Activated T-cell treated with anti-CD3 and anti-CD28 coated beads, Interleukin-2, amount 50 U/mL, for 1 hour (primary cell): ENCODE measurements around the gene PTPN13.

Experiments
- DNase-seq: peaks from one replicate; pipeline ENCODE4 v3.0.0-alpha.2; 2020

PTPN13 gene

GRCh38 chr4:86587381-86588140 lies 6.6 kb upstream of the PTPN13 start:
- DNase-seq = no peak

- DNase-seq = no peak
Measured at GRCh38 chr4:86592553-86593249, 1.4 kb upstream of the PTPN13 start.

- peak; percentile 20 for DNase-seq
Measured at GRCh38 chr4:86594559-86595425, 677 bp downstream of the PTPN13 start.

- no peak for DNase-seq
Measured at GRCh38 chr4:86595426-86595805, 1.3 kb downstream of the PTPN13 start.

GRCh38 chr4:86596807-86597206 lies 2.7 kb downstream of the PTPN13 start:
- DNase-seq = no peak

- no peak for DNase-seq
Measured at GRCh38 chr4:86600007-86600653, 6.0 kb downstream of the PTPN13 start.

GRCh38 chr4:86603311-86603885 lies 9.3 kb downstream of the PTPN13 start:
- DNase-seq = no peak

GRCh38 chr4:86606809-86607208 lies 12.7 kb downstream of the PTPN13 start:
- no peak for DNase-seq

- no peak for DNase-seq
Measured at GRCh38 chr4:86608757-86609375, 14.8 kb downstream of the PTPN13 start.

GRCh38 chr4:86611757-86612156 lies 17.6 kb downstream of the PTPN13 start:
- no peak for DNase-seq

GRCh38 chr4:86613734-86614133 lies 19.6 kb downstream of the PTPN13 start:
- DNase-seq = no peak

- DNase-seq = no peak
Measured at GRCh38 chr4:86614865-86615264, 20.8 kb downstream of the PTPN13 start.

GRCh38 chr4:86615501-86615900 lies 21.4 kb downstream of the PTPN13 start:
- DNase-seq = no peak

- DNase-seq = no peak
Measured at GRCh38 chr4:86619656-86620055, 25.5 kb downstream of the PTPN13 start.

GRCh38 chr4:86621435-86621834 lies 27.3 kb downstream of the PTPN13 start:
- DNase-seq = no peak

GRCh38 chr4:86626066-86626465 lies 32.0 kb downstream of the PTPN13 start:
- no peak for DNase-seq

GRCh38 chr4:86627462-86628135 lies 33.5 kb downstream of the PTPN13 start:
- DNase-seq = no peak

- DNase-seq = no peak
Measured at GRCh38 chr4:86630629-86631028, 36.5 kb downstream of the PTPN13 start.

GRCh38 chr4:86631166-86631565 lies 37.1 kb downstream of the PTPN13 start:
- no peak for DNase-seq

- DNase-seq = no peak
Measured at GRCh38 chr4:86633854-86634253, 39.7 kb downstream of the PTPN13 start.

- DNase-seq = no peak
Measured at GRCh38 chr4:86640469-86640868, 46.4 kb downstream of the PTPN13 start.
